IPS DF 4.7 (cell line): Measurements from ENCODE around the gene C1orf226.

ENCODE experiments used
- DNase-seq: peaks from one replicate; pipeline ENCODE4 v3.0.0-alpha.2; 2013; ENCODE audit warnings: low spot score; ENCODE audit errors: extremely low read depth

Gene C1orf226

DNA sequence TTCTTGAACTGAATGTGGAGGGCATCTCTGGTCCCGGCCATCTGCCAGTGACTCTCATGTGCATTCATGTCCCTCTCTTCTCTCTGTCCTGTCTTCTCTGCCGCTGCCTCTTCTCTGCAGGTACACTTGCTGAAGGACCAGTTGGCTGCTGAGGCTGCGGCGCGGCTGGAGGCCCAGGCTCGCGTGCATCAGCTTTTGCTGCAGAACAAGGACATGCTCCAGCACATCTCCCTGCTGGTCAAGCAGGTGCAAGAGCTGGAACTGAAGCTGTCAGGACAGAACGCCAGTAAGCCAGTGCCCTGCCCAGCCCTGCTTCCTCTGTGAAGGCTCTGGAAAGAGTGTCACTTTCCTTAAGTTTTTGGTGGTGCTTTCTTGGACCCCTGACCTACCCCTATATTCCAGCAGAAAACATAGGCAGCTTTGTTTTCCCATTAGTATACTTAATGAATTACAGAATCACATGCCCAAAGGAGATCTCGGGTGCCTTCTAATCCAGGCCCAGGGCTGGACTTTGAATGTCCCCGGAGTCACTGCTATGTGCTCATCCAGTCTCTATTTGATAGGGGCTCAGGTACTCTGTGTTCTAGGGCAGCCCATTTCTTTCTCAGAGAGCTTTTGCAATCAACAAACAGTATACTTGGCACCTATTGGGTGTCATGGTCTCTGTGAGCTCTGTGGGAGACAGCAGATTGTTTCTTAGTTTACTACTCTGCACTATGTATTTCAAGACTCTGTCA lies 16.1 kb upstream of the C1orf226 start:
- DNase-seq: no peak

DNA sequence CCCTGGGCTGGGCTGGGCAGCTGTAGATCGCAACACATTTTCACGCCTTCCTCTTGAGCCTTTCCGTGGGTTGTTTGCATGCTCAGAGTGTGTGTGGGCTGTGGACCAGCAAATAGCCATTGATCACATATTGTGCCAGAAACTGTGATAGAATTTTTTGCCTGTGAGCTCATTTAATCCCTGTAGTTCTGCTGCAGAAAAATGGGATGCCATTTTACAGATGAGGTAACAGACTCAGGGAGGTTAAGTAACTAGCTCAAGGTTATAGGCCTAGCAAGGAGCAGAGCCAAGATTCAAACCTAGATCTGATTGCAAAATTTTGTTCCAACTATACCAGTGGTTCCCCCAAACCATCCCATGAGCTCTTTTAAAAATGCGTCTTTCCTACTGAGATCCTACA lies 15.4 kb upstream of the C1orf226 start:
- DNase-seq: no peak

DNA sequence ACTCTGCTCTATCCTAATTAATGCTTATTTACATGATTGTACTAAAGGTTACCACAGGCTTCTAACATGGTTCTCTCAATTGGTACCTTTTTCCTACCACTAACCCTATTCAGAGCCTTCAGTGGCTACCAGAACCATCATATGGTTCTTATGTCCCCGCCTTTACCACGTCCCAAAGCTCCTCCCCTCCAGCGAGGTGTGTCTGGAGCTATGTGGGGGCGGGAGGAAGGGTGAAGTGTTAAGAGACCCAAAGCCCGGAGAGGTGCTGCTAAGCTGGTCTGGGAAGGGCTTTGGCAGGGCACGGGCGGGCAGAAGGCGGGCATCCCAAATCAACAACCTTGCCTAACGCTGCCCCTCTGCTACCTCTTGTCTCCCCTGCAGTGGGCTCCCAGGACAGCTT lies 14.9 kb upstream of the C1orf226 start:
- no peak for DNase-seq

DNA sequence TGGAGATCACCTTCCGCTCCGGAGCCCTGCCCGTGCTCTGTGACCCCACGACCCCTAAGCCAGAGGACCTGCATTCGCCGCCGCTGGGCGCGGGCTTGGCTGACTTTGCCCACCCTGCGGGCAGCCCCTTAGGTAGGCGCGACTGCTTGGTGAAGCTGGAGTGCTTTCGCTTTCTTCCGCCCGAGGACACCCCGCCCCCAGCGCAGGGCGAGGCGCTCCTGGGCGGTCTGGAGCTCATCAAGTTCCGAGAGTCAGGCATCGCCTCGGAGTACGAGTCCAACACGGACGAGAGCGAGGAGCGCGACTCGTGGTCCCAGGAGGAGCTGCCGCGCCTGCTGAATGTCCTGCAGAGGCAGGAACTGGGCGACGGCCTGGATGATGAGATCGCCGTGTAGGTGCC lies 14.5 kb upstream of the C1orf226 start:
- DNase-seq: no peak

DNA sequence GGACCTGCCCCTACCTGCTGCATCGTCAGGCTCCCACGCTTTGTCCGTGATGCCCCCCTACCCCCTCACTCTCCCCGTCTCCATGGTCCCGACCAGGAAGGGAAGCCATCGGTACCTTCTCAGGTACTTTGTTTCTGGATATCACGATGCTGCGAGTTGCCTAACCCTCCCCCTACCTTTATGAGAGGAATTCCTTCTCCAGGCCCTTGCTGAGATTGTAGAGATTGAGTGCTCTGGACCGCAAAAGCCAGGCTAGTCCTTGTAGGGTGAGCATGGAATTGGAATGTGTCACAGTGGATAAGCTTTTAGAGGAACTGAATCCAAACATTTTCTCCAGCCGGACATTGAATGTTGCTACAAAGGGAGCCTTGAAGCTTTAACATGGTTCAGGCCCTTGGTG lies 13.8 kb upstream of the C1orf226 start:
- DNase-seq: no peak

DNA sequence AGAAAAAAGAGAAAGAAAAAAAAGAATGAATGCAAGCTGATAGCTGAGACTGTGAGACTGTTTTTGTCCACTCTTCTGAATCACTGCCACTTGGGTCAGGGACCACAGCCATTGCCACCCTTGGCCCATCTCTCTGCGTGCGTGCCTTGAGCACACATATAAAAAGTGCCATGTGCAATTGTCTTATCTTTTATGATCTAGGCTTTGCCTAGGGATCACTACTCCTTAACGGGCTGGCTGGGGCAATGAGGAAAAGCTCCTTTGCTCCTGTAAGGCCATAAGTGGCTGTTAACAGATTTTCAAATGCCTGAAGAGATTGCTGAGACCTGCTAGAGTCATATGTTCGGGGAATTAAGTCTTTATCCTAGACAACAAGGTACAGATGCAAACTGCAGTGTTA lies 13.1 kb upstream of the C1orf226 start:
- DNase-seq: no peak

DNA sequence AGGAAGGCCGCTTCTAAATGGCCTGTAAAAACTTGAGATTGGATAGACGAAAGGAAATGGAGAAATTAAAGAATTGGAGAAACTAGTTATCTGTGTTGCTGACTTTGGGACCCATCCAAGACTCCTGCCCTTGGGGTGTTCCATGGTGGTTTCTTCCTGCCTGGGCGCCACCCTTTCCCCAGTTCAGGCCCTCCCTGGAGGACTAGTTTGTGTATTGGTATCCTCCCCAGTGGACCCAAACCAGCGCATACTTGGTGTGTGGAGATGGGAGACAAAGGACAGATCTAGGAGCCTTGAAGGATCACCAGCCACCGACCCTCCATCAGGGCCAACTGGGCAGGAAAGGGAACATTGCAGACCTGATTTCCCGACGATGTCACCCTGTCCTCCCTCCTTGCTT lies 12.0 kb upstream of the C1orf226 start:
- no peak for DNase-seq

DNA sequence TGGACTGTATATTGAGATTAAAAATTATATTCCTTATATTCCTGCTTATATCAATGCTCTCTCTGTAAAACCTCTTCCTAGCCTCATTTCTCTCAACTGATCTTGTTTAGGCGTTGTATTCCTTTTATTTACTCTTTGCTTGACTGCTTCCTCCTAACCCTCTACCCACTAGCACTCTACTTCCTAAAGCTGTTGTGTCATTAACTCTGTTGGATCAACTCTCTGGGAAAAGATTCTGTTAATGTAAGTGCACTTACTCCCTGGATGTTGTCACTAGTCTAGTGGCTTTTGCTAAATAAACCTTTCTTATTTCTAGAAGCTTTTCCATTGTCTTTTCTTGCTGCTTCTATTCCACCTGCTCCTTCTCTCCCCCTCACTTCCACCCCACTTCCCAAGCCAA lies 11.4 kb upstream of the C1orf226 start:
- DNase-seq: no peak

DNA sequence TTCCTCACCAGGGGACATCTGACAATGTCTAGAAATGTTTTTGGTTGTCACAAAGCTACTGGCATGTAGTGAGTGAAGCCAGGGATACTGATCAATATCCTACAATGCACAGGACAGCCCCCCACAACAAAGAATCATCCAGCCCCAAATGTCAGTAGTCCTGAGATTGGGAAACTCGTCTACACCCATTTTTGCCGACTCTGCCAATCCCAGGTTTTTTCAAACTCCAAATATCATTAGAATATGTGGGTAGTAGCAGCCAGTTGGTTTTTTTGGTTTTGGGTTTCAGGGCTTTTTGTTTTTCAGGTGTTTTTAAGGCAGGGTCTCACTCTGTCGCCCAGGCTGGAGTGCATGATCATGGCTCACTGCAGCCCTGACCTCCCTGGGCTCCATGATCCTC lies 10.8 kb upstream of the C1orf226 start:
- DNase-seq: no peak

DNA sequence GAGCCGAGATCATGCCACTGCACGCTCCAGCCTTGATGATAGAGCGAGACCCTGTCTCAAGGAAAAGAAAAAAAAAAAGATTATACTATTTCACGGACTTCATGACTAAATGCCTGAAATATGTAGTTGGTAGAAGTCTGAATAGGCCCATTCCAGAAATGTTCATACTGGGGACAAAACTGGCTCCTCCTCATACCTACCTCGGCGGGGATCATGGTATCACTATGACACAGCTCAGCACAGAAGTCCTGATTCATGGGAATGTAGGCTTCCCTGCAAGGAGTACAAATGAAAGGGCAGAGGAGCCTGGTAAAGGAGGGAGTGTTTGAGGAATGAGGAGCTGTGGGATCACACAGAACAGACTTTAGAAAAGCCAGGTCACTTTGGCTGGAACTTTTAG lies 9.9 kb upstream of the C1orf226 start:
- no peak for DNase-seq

DNA sequence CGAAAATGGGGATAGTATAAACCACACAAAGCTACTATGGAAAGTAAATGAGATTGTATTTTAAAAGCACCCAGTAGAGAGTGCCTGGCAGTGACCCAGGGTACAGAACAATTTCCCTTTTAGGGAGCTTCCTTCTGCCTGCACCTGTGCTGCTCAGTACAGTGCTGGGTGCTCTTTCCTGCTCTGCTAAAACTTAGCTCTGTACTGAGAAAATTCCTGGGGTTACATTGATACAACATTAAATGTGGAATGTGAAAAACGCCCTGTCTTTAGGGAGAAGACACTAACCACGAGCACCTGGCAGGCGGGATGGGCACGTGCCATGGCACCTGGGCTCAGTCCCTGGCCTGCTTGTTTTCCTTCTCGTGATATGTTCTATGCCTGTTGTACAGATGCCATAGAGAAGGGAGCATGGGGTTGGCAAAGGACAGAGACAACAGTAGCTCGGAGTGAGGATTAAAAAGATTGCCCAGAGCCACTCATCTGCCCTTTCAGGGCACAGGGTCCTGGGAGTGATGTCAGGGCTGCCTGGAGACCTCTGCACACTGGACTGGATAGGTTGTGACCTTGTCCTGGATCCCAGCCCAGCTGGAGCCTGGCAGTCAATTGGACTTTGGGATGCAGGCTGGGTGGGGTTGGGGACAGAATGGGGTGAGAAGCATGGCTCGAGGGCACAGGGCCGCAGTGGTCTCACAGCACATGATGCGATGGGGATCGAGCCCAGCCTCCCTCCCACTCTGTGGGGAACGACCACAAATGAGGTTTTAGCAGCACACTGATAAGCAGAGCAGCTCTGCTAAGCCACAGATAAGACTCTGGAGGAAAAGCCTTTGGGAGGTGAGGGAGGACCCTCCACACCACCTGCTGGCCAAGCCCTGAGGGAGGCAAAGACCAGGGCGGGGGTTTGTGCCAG lies 9.1 kb upstream of the C1orf226 start:
- no peak for DNase-seq

DNA sequence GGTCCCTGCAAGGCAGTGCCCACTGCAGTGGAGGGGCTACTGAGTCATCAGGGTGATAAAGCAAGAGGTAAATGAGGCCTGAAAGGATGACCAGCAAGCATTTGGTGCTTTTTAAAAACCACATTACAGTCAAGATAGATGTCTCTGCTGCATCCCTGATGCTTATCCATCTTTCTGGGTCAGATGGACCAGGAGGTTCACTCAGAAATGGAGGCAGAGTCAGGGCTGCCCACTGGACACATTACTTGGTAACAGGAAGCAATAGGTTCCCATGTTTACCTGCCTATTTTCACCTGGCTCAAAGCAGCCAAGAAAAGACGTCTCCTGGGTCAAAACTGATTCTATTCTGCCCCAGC lies 8.5 kb upstream of the C1orf226 start:
- DNase-seq: no peak

DNA sequence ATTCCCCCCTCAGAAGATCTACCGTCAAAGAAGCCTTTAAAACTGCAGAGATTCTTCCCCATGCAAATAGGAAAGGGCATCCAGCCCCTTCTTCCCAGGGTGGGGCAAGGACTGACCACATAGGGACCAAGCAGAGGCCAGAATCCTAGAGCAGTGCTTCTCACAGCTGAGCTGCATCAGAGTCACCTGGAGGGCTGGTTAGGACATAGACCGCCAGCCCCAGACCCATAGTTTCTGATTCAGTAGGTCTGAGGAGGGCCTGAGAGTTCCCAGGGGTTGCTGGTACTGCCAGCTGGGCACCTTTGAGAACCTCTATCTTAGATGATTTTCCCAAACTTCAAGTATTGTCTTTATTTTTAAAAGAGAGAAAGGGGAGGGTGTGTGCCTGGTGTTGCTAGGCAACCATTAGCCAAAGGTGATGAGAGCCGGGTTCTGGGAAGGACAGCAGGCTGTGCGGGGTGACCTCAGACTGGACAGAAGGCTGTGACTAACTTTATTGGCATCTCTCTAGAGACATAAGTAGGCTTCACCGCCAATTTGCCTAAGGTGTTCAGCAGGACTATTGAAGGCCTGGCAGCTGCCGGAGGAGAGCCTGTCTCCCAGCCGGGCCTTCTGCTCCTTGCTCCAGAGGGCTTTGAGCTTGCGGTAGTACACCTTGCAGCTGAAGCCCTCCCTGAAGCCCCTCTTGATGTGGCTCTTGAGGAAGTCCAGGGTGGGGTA lies 7.8 kb upstream of the C1orf226 start:
- no peak for DNase-seq

DNA sequence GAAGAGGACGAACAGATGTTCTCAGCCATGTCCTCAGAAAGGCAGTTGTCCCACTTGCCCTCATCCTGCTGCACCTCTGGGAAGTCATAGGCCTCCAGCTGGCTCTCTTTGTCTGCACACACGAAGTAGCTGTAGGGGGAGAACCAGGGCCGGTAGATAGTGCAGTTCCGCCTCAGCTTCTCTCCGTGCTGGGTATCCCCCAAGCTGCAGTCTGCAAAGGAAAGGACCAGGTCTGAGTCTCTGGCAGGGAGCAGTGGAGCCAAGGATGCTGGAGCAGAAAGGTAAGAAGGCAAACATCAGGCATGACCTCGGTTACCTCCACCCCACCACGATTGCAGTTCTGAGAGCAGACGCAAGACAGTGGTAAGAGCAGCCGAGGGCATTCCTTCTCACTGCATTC lies 7.1 kb upstream of the C1orf226 start:
- DNase-seq: no peak

DNA sequence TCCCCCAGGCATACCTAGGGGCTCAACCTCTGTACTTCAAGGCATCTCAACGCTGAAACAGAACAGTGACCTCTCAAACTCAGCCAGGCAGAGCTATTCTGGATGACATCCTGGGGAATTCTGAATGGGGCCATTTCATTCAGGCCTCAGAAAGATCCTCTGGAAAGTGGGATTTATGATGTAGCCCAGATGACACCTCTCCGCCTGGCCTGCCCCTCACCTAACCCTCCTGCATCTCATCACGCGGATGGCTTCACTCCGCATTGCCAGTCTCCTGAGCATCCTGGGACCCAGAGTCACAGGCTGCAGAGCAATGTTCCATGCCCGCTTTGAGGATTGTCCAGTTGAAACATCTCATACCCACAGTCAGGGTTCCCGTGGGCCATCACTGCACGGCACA lies 6.1 kb upstream of the C1orf226 start:
- no peak for DNase-seq

DNA sequence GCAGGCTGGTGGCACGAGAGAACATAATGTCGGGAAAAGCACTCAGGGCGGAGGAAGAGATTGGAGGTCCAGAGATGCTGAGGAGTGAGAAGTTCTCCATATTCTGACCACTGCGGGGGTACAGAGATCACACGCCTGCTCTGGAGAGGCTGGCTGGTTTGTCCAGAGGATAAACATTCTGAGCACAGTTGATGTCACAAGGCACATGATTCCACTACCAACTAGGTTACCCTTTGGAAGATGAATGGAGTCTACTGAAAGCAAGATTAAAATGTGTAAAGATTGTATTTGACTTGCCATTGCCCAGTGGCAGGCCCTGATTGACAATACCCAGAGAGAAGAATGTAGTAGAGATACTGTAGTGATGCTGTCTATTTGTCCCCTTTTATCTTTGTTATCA lies 4.8 kb upstream of the C1orf226 start, which contains the start of gene SPATA46:
TSS of gene SPATA46 (minus strand) at position 164 of the 400 bp plus-strand sequence. CDS start at position 100, 64 bp downstream.
- DNase-seq: no peak

DNA sequence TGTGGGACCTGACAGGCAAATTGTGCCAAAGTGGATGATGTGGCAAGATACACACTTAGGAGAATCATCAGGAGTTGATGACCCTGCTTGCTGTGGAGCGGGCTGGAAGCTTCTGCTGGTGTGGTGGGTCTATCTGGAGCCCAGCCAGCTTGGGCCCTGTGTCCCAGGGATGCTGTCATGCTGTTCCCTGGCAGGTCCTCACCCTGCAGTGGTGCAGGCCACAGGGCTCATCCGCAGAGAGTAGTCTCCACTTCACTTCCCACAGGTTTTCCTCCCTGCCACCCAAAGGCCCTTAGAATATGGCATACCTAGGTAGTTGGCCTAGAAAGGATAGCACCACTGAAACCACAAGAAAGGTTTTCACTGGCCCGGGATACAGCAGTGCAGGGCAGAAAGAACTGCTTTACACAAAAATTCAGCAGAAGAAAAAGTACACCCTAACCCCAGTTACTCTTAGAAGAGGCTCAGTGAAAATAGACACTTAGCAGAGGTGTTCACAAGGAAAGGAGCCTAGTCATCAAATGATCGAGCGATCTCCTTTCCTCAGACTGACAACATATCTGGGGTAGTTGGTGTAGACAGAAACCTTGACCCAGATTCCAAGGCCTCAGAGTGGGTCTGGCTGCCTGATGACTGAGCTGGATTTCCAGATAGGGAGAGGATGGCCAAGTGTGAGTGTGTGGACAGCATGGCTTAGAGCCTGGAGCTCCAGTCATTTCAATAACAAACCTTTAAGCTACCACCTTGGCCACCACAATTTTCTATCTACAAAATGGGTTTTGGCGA lies 1.3 kb upstream of the C1orf226 start:
- no peak for DNase-seq

DNA sequence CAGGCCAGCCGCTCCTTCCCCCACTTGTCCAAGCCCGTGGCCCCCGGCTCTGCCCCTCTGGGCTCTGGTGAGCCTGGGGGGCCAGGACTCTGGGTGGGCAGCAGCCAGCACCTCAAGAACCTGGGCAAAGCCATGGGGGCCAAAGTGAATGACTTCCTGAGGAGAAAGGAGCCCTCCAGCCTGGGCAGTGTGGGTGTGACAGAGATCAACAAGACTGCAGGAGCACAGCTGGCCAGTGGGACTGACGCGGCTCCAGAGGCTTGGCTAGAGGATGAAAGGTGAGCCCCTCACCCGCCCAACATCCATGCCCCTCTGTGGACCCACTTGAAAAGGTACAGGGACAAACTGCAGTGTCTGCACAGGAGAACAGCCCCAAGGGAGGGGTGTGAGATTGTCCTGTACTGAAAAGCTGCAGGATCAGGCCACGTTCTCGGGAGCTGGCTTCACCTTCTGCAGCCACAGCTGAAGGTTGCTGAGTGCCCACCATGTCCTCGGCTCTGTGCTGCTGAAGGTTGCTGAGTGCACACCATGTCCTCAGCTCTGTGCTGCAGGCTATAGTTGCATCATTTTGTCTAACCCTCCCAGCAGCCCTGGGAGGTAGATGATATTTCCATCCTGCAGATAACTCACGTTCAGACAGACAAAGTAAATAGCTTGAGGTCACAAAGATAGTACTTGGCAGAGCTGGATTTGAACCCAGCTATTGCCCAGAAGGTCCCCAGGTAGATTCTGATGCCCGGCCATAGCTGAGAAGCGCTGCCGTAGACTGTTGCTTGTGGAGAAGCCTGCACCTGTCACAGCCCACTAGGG lies 618 bp downstream of the C1orf226 start:
- DNase-seq: no peak

DNA sequence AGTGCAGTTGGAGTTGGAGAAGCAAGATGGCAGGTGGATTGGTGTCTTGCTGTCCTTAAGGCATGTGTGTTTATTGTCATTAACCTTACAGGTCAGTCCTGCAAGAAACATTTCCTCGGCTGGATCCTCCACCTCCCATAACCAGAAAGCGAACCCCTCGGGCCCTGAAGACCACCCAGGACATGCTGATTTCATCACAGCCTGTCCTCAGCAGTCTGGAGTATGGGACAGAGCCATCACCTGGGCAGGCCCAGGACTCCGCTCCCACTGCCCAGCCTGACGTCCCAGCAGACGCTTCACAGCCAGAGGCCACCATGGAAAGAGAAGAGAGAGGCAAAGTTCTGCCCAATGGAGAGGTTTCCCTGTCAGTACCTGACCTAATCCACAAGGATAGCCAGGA lies 1.6 kb downstream of the C1orf226 start:
- no peak for DNase-seq

DNA sequence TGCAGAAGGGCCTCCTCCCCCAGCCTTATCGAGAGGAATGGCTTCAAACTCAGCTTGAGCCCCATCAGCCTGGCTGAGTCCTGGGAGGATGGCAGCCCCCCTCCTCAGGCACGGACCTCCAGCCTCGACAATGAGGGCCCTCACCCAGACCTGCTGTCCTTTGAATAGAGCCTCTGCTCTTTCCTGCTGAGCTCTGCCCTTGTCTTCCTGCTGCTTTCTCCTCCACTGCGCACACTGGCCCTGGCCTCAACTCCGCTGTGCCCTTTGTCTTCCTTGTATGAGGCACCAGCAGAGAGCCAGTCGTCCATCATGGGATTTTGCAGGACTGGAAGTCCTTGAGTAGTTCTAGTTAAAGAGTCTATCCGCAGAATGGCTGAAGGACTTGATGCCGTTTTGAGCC lies 2.0 kb downstream of the C1orf226 start:
- no peak for DNase-seq
